Right lobe of liver (tissue), 4 donors: ENCODE data around the gene PDE6G.

ENCODE experiments used
- CTCF ChIP-seq, 4 donors: fragments of 200-600 bp in 3 of 4; fragments of 450-650 bp in 1 of 4; IDR thresholded peaks; one replicate each; pipeline versions ENCODE4 v1.5.1 to v1.8.0; 2016 to 2022; ENCODE audit warnings: antibody characterized with exemption in 4 of 4, mild to moderate bottlenecking in 2 of 4
- POLR2A ChIP-seq: fragments of 450-650 bp; IDR thresholded peaks from one replicate; pipeline ENCODE4 v1.6.1; 2017; ENCODE audit warnings: antibody characterized with exemption, mild to moderate bottlenecking
- donor health status: DM: no; HTN: no; CAD: no.
- donor health status: DM: no; HTN: no; CAD: no.
- donor health status: DM: no; HTN: yes; CAD: no.

GRCh38 chr17:81646869-81647600 is 9.3 kb downstream of the PDE6G start:
- TF ChIP-seq CTCF (IDR thresholded peaks at IDR 0.05): no peak
- no peak for TF ChIP-seq POLR2A
